IMR-90 (cell line): Measurements from ENCODE around the gene SYS1.

Experiments
- CTCF ChIP-seq: conservative IDR thresholded peaks from 2 replicates; pipeline ENCODE4 v1.5.1; 2012; ENCODE audit warnings: mild to moderate bottlenecking, low read depth, low read length, improper control_type of control experiment
- POLR2A ChIP-seq: IDR thresholded peaks from 2 replicates; pipeline ENCODE4 v1.6.1; 2012; ENCODE audit warnings: mild to moderate bottlenecking, low read depth, low read length
- USF2 ChIP-seq: fragments of 150-350 bp; IDR thresholded peaks from 2 replicates; pipeline ENCODE4 v1.6.1; 2017; ENCODE audit warnings: mild to moderate bottlenecking, antibody characterized with exemption, low read length, low read depth

GRCh38 chr20:45340951-45341350 is 22.0 kb upstream of the SYS1 start:
- TF ChIP-seq CTCF: no peak
- TF ChIP-seq POLR2A: peak; percentile 56; the same call in 1 of the 2 replicates
- no peak for TF ChIP-seq USF2
